HG03066 (cell line): Measurements from ENCODE around the gene SUZ12.
"Not testable (repeated sequence)": the region's sequence is repeated elsewhere in the genome, so short reads cannot be mapped to it uniquely, and the experiment has no call there.

ENCODE experiments used
- ATAC-seq: cut with Tn5 transposase; IDR thresholded peaks from one replicate; pipeline ENCODE4 v1.9.1; 2021; ENCODE audit warnings: low read depth; ENCODE audit not compliant: unreplicated experiment

Gene SUZ12

DNA sequence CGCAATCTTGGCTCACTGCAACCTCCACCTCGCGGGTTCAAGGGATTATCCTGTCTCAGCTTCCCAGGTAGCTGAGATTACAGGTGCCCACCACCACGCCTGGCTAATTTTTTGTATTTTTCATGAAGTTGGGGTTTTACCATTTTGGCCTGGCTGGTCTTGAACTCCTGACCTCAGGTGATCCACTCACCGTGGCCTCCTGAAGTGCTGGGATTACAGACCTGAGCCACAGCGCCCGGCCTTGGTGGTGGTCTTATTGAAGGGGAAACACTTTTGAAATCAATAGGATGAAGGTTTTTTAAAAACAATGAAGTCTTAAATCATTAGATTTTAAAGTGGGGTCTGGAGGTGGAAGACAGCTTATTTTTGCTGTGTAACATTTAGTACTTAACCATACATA lies 5.6 kb downstream of the SUZ12 start:
- ATAC-seq = not testable (repeated sequence)

DNA sequence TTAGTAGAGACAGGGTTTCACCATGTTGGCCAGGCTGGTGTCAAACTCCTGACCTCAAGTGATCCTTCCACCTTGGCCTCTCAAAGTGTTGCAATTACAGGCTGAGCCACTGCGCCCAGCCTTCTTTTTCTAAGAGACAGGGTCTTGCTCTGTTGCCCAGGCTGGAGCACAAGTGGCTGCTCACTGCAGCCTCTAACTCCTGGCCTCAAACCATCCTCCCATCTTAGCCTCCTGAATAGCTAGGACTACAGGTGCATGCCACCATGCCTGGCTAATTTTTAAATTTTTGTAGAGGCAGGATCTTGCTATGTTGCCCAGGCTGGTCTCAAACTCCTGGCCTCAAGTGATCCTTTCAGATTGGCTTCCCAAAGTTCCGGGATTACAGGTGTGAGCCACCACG lies 15.1 kb downstream of the SUZ12 start:
- not testable (repeated sequence) for ATAC-seq

DNA sequence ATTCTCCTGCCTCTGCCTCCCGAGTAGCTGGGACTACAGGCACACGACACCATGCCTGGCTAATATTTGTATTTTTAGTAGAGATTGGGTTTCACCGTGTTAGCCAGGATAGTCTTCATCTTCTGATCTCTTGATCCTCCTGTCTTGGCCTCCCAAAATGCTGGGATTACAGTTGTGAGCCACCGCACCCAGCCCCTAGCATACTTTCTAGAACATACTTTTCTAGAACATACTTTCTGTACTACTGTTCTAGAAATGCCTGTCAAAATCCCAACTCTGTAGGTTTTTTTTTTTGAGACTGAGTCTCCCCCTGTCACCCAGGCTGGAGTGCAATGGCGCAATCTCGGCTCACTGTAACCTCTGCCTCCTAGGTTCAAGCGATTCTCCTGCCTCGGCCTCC lies 27.3 kb downstream of the SUZ12 start:
- ATAC-seq = not testable (repeated sequence)

DNA sequence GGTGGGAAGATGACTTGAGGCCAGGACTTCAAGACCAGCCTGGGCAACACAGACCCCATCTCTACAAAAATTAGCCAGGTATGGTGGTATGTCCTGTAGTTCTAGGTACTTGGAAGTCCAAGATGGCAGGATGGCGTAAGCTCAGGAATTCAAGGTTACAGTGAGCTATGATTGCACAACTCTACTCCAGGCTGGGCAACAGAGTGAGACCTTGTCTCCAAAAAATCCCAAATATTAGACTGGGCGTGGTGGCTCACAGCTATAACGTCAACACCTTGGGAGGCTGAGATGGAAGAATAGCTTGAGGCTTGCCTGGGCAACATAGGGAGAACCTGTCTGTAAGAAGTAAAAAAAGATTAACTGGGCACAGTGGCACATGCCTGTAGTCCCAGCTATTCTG lies 30.8 kb downstream of the SUZ12 start:
- ATAC-seq = no peak

GRCh38 chr17:31970416-31970815 lies 33.6 kb downstream of the SUZ12 start:
- ATAC-seq = not testable (repeated sequence)

DNA sequence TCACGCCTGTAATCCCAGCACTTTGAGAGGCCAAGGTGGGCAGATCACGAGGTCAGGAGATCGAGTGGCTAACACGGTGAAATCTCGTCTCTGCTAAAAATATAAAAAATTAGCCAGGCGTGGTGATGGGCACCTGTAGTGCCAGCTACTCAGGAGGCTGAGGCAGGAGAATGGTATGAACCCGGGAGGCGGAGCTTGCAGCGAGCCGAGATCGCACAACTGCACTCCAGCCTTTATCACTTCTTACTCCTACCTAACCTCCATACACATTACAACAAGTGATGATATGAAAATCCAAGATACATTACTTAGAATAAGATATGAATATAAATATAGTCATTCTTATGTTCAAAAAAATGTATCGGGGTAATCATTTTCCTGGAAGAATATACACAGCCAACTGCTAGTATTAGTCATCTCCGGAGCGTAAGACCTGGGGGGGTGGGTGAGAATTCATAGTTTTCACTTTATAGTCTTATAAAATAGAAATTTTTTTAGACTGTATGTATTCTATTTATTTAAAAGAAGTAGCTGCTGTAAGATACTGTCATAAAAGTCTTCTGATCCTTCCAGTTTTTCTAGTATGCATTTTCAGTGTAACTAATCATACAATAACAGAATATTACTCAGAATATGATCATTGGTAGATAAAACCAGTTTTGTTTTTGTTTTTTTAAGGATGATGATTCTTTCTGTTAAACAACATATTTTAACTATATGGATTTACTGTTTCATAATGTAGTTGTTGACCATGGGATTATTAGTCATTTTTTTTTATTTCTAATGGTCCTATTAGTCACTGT lies 37.7 kb downstream of the SUZ12 start:
- ATAC-seq = not testable (repeated sequence)

GRCh38 chr17:31975391-31975790 lies 38.6 kb downstream of the SUZ12 start:
- ATAC-seq = not testable (repeated sequence)

GRCh38 chr17:31991821-31992220 lies 55.0 kb downstream of the SUZ12 start:
- not testable (repeated sequence) for ATAC-seq

DNA sequence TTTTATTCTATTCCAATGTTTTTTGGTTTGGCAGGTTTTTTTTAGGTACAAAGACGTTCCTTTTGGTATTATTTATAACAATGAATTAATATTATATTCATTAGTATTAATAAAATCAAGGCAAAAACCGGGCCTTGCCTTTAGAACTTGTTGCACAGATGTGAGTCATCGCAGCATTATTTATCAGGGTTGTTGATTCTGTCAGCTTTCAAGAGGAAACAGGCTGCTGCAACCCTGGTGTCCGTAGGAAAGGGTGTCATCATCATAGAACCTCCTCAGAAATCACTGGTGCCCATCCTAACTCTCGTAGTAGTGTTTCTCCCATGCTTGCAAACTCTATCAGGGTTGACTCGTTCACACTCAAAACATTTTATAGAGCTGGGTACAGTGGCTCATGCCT lies 60.2 kb downstream of the SUZ12 start:
- ATAC-seq = no peak

- ATAC-seq = peak; percentile 85
These were observed 70.2 kb downstream of the SUZ12 start, which contains the start of gene LRRC37B for GRCh38 chr17:32006957-32007462. TSS of gene LRRC37B (plus strand) at chr17:32007383. CDS start at chr17:32021393, 14,010 bp downstream.

DNA sequence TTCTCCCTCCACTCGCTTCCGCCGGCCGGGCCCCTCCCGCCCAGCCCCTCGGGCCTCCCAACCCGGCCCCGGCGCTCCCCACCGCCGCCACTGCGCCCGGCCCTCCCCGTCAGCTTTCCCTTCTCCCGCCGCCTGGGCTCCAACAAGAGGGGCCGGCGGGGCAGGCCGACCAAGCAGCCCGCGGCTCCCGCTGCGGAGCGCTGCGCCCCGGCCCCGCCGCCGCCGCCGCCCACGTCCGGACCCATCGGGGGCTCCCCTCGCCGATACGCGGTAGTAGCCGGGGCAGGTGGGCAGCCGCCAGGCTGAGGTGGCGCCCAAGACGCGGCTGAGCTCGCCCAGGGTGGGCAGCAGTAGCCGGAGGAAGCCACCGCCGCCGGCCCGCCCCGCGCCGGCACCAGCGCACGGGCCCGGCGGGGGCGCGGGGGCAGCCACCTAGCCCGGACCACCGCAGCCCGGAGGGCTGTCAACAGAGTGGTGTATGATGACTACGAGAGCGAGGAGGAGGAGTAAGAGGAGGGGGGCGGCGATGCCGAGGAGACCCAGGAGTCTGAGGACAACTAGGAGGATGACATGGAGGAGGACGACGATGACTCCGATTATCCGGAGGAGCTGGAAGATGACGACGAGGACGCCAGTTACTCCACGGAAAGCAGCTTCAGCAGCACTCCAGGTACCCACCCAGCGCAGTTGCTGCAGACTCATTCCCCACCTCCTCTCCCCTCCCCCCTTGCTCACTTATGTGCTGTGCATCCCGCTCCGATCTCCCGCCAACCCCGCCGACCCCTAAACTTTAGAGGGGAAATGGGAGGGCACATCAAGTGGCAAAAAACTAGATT lies 70.9 kb downstream of the SUZ12 start:
- peak; percentile 43 for ATAC-seq

DNA sequence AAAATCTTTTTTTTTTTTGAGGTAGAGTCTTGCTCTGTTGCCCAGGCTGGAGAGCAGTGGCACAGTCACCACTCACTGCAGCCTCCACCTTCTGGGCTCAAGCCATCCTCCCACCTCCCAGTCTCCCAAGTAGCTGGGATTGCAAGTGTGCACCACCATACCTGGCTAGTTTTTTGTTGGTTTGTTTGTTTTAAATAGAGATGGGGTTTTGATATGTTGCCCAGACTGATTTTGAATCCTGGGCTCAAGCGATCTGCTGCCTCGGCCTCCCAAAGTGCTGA lies 72.4 kb downstream of the SUZ12 start:
- no peak for ATAC-seq

DNA sequence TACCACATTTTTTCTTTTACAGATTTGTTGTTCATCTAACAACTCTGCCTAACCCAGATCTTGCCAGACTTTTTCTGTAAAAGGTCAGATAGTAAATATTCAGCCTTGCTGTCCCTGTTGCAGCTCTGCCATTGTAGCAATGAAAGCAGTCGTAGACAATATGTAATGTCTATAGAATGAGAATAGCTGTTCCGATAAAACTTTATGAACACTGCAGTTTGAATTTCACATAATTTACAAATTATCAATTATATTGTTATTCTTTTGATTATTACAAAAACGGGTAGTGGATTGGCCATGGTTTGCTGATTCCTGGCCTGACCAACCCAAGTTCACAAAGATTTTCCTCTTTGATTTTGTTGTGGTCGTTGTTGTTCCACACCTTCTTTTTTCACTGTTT lies 73.3 kb downstream of the SUZ12 start:
- no peak for ATAC-seq

- no peak for ATAC-seq
These were observed 78.6 kb downstream of the SUZ12 start for GRCh38 chr17:32015245-32016013.

DNA sequence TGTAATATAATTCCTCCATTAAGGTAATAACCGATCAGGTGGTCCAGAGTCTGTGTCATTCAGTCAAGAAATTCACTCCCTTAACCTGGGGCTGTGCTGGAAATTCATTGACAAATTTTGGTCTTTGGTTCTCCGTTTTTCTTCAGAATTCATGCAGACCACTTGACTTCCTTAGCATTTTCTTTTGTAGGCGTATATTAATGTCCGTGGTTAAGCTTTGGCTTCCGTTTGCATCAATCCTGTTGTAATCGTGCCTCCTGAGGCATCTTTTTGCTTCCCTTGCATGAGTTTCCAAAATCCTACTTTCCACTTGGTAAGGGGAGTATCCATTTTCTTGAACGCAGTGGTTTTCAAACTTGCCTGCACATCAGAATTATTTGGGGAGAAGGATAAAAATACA lies 79.4 kb downstream of the SUZ12 start:
- no peak for ATAC-seq

- ATAC-seq = no peak
These were observed 82.4 kb downstream of the SUZ12 start for GRCh38 chr17:32019228-32019627.

DNA sequence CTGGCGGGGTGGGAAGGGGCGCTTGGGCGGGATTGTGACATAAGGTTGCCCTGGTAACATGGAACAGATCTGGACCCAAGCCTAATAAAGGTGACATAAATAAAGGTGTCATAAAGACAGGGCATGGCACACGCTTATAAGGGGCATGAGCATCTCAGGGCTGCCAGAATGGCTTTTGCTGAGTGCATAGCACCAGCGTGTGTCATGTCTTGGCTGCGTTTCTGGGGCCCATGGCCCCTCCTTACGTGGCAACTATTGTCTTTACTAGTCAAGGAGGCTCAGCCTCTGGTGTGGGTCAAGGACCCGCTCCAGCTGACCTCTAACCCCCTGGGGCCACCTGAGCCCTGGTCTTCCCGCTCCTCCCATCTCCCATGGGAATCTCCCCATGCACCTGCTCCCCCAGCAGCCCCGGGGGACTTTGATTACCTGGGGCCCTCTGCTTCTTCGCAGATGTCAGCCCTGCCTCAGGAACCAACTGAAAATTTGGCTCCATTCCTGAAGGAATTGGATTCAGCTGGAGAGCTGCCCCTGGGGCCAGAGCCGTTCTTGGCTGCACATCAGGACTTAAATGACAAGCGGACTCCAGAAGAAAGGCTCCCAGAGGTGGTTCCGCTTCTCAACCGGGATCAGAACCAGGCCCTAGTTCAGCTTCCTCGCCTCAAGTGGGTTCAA lies 84.3 kb downstream of the SUZ12 start:
- ATAC-seq = no peak

DNA sequence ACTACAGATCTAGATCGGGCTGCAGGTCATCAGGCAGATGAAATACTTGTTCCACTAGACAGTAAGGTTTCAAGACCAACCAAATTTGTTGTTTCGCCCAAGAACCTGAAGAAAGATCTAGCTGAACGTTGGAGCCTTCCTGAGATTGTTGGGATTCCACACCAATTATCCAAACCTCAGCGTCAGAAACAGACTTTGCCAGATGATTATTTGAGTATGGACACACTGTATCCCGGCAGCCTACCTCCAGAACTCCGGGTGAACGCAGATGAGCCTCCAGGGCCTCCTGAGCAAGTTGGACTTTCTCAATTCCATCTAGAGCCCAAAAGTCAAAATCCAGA lies 84.8 kb downstream of the SUZ12 start:
- ATAC-seq = no peak

DNA sequence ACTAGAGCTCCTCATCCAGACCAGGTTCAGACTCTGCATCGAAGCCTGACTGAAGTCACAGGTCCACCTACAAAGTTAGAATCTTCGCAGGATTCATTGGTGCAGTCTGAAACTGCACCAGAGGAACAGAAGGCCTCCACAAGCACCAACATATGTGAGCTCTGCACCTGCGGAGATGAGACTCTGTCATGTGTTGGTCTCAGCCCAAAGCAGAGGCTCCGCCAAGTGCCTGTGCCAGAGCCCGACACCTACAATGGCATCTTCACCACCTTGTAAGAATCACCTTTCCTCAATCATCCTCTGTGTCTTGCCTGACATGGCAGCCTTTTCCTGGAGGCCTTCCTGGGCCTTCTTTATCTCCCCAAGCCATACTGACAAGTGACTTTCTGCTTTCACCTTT lies 85.7 kb downstream of the SUZ12 start:
- not testable (repeated sequence) for ATAC-seq

DNA sequence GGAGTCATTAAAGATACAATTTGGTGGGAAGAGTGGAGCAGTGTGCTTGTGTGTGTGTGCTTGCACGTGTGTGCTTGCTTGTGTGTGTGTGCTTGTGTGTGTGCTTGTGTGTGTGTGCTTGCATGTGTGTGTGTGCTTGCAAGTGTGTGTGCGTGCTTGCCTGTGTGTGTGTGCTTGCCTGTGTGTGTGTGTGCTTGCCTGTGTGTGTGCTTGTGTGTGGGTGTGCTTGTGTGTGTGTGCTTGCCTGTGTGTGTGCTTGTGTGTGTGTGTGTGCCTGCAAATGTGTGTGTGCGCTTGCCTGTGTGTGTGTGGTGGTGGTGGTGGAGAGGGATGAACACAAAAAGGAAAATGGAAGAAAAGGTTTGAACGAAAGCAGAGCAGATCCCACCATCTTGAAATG lies 90.5 kb downstream of the SUZ12 start:
- not testable (repeated sequence) for ATAC-seq
